ENCODE measurements around the gene GCGR. TPM values are rescaled to one million over a fixed set of nuclear protein-coding genes. Genes with fewer than 3 reads are reported as not detected.

GCGR gene
- total RNA-seq, 4 donors from 2014 or later = not detected

- no peak overlapping the region for H3K4me3 ChIP-seq
- H3K4me1 ChIP-seq = peaks cover 6 to 14% (median 12%) of the 10 kb centered on the region in 3 donors
- intact Hi-C loops (cut with DNase I) = no loop called here
- H3K9me3 ChIP-seq = no peaks in the 10 kb centered on the region
- WGBS, 2 donors = 57 to 60% methylated on average over 11 to 12 of the region's 20 CpGs
- no peak for DNase-seq
- H3K36me3 ChIP-seq = no peaks in the 10 kb centered on the region
- TF ChIP-seq, protein P1, sequence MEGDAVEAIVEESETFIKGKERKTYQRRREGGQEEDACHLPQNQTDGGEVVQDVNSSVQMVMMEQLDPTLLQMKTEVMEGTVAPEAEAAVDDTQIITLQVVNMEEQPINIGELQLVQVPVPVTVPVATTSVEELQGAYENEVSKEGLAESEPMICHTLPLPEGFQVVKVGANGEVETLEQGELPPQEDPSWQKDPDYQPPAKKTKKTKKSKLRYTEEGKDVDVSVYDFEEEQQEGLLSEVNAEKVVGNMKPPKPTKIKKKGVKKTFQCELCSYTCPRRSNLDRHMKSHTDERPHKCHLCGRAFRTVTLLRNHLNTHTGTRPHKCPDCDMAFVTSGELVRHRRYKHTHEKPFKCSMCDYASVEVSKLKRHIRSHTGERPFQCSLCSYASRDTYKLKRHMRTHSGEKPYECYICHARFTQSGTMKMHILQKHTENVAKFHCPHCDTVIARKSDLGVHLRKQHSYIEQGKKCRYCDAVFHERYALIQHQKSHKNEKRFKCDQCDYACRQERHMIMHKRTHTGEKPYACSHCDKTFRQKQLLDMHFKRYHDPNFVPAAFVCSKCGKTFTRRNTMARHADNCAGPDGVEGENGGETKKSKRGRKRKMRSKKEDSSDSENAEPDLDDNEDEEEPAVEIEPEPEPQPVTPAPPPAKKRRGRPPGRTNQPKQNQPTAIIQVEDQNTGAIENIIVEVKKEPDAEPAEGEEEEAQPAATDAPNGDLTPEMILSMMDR (IDR thresholded peaks at IDR 0.05) = no peak
- TF ChIP-seq POLR2A (IDR thresholded peaks at IDR 0.05) = no peak
- H3K27ac ChIP-seq = no peak overlapping the region
- peaks cover 6 to 100% (median 15%) of the 10 kb centered on the region in 4 donors for H3K27me3 ChIP-seq
Measured at GRCh38 chr17:81808778-81809555, 5.0 kb downstream of the GCGR start.

GRCh38 chr17:81809556-81809998 is 5.6 kb downstream of the GCGR start:
- H3K9me3 ChIP-seq = no peaks in the 10 kb centered on the region

DNA sequence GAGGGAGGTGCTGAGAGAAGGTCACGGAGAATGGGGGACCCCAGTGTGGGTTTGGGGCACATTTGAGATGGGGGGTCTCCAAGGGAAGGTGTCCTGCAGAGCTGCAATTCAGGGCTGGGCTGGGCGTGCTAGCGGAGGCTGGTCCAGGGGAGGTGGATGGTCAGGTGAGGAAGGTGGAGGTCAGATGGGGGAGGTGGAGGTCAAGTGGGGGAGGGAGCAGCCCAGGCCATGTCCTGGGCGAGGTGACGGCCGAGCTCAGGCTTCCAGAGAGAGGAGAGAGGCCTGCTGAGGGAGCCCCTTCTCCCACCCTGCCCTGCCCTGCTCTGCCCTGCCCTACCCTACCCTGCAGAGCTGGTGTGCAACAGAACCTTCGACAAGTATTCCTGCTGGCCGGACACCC is 6.5 kb downstream of the GCGR start:
- intact Hi-C loops (cut with DNase I) = no loop called here
- Histone ChIP-seq H3K4me3 (no peak overlapping the region), H3K27ac (no peak overlapping the region), H3K9me3 (no peaks in the 10 kb centered on the region), H3K4me1 (peaks cover 0 to 6% (median 0%) of the 10 kb centered on the region in 3 donors), H3K27me3 (peaks cover 0 to 97% (median 3%) of the 10 kb centered on the region in 4 donors), H3K36me3 (no peaks in the 10 kb centered on the region)
- no peak for TF ChIP-seq POLR2A (IDR thresholded peaks at IDR 0.05)
- TF ChIP-seq, protein P1 (IDR thresholded peaks at IDR 0.05) = no peak
- 67 to 83% methylated on average over 6 of the region's 8 CpGs for WGBS, 2 donors
- no peak for DNase-seq

More at GRCh38 chr17:81809556-81809998, 5.6 kb downstream of the GCGR start:
- peaks cover 6 to 98% (median 10%) of the 10 kb centered on the region in 4 donors for H3K27me3 ChIP-seq
- TF ChIP-seq, protein P1 (IDR thresholded peaks at IDR 0.05) = no peak
- no peak for TF ChIP-seq POLR2A (IDR thresholded peaks at IDR 0.05)
- peaks cover 5 to 8% (median 6%) of the 10 kb centered on the region in 3 donors for H3K4me1 ChIP-seq
- no peak for DNase-seq
- intact Hi-C loops (cut with DNase I) = no loop called here
- no peak overlapping the region for H3K27ac ChIP-seq
- no peaks in the 10 kb centered on the region for H3K36me3 ChIP-seq
- 63 to 68% methylated on average over 5 to 6 of the region's 7 CpGs for WGBS, 2 donors
- no peak overlapping the region for H3K4me3 ChIP-seq

DNA sequence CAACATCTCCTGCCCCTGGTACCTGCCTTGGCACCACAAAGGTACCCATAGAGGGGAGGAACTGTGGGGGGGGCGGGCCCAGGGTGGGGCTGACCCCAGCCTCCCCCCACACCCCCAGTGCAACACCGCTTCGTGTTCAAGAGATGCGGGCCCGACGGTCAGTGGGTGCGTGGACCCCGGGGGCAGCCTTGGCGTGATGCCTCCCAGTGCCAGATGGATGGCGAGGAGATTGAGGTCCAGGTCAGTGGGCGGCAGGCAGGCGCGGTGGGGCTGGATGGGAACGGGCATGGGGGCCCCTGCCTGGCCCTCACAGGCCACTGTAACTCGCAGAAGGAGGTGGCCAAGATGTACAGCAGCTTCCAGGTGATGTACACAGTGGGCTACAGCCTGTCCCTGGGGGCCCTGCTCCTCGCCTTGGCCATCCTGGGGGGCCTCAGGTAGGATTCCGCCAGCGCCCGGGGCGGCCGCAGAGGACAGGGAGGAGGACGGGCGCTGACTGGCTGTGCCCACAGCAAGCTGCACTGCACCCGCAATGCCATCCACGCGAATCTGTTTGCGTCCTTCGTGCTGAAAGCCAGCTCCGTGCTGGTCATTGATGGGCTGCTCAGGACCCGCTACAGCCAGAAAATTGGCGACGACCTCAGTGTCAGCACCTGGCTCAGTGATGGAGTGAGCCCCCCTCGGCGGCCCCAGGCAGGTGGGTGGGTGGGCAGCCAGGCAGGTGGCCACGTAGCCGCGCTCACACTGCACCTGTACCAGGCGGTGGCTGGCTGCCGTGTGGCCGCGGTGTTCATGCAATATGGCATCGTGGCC is 7.1 kb downstream of the GCGR start:
- no peaks in the 10 kb centered on the region for H3K36me3 ChIP-seq
- intact Hi-C loops (cut with DNase I) = no loop called here

More for the DNA sequence above, 7.1 kb downstream of the GCGR start:
- peaks cover 0 to 93% (median under 1%) of the 10 kb centered on the region in 4 donors for H3K27me3 ChIP-seq
- H3K4me3 ChIP-seq = no peak overlapping the region
- TF ChIP-seq, protein P1 (IDR thresholded peaks at IDR 0.05) = no peak
- no peak for TF ChIP-seq POLR2A (IDR thresholded peaks at IDR 0.05)
- H3K27ac ChIP-seq = no peak overlapping the region
- H3K9me3 ChIP-seq = no peaks in the 10 kb centered on the region
- 48 to 71% methylated on average over 5 to 8 of the region's 42 CpGs for WGBS, 2 donors
- peaks cover 0 to 11% (median 0%) of the 10 kb centered on the region in 3 donors for H3K4me1 ChIP-seq
- no peak for DNase-seq

All from esophagus squamous epithelium (tissue), 5 donors.